ENCODE data around the gene PLA2G2D. TPM values are rescaled to one million over a fixed set of nuclear protein-coding genes. Genes with fewer than 3 reads are reported as not detected.

PLA2G2D gene
- total RNA-seq, 1 experiment from 2014 or later: not detected

- TF ChIP-seq CTCF (conservative IDR thresholded peaks at IDR 0.05; ENCODE audit: low read depth, low read length): no peak
- TF ChIP-seq EZH2 (IDR thresholded peaks at IDR 0.05; ENCODE audit: borderline replicate concordance, low read depth, low read length, poor library complexity, severe bottlenecking): no peak
- Histone ChIP-seq H3K36me3 (ENCODE audit: insufficient read depth, low read length, poor library complexity, severe bottlenecking) (no peaks in the 10 kb centered on the region), H3K4me1 (ENCODE audit: insufficient read depth, low read length, poor library complexity, severe bottlenecking) (no peaks in the 10 kb centered on the region), H3K27ac (ENCODE audit: low read depth, low read length, poor library complexity, severe bottlenecking) (no peak overlapping the region), H3K4me3 (ENCODE audit: low read depth, low read length, poor library complexity, severe bottlenecking) (no peak overlapping the region), H3K9me3 (ENCODE audit: low read depth, low read length, poor library complexity, severe bottlenecking) (no peaks in the 10 kb centered on the region), H3K27me3 (replicated peaks; ENCODE audit: insufficient read depth, low read depth, low read length, poor library complexity) (no peaks in the 10 kb centered on the region)
- ChIA-PET CTCF (no interaction called here), POLR2A (ENCODE audit: low non-redundant PET) (no interaction called here)
- no peak for DNase-seq (ENCODE audit: low spot score)
- no TSS peak for BruUV-seq (replicated peaks)
- intact Hi-C loops (cut with micrococcal nuclease; ENCODE audit: unreplicated experiment): no loop called here
Observed at GRCh38 chr1:20148571-20149500, 29.5 kb upstream of the PLA2G2D start.

GRCh38 chr1:20147846-20148570 is 28.7 kb upstream of the PLA2G2D start:
- no peaks in the 10 kb centered on the region for H3K4me1 ChIP-seq (ENCODE audit: insufficient read depth, low read length, poor library complexity, severe bottlenecking)
- CTCF ChIA-PET: no interaction called here
- H3K4me3 ChIP-seq (ENCODE audit: low read depth, low read length, poor library complexity, severe bottlenecking): no peak overlapping the region
- no peak overlapping the region for H3K27ac ChIP-seq (ENCODE audit: low read depth, low read length, poor library complexity, severe bottlenecking)
- TF ChIP-seq CTCF (conservative IDR thresholded peaks at IDR 0.05; ENCODE audit: low read depth, low read length) (no peak), EZH2 (IDR thresholded peaks at IDR 0.05; ENCODE audit: borderline replicate concordance, low read depth, low read length, poor library complexity, severe bottlenecking) (no peak)
- H3K36me3 ChIP-seq (ENCODE audit: insufficient read depth, low read length, poor library complexity, severe bottlenecking): no peaks in the 10 kb centered on the region
- H3K27me3 ChIP-seq (replicated peaks; ENCODE audit: insufficient read depth, low read depth, low read length, poor library complexity): no peaks in the 10 kb centered on the region
- no TSS peak for BruUV-seq (replicated peaks)
- POLR2A ChIA-PET (ENCODE audit: low non-redundant PET): no interaction called here
- intact Hi-C loops (cut with micrococcal nuclease; ENCODE audit: unreplicated experiment): no loop called here
- no peak for DNase-seq (ENCODE audit: low spot score)
- no peaks in the 10 kb centered on the region for H3K9me3 ChIP-seq (ENCODE audit: low read depth, low read length, poor library complexity, severe bottlenecking)

GRCh38 chr1:20143734-20144565 is 24.6 kb upstream of the PLA2G2D start:
- Histone ChIP-seq H3K4me1 (ENCODE audit: insufficient read depth, low read length, poor library complexity, severe bottlenecking) (no peaks in the 10 kb centered on the region), H3K9me3 (ENCODE audit: low read depth, low read length, poor library complexity, severe bottlenecking) (no peaks in the 10 kb centered on the region), H3K36me3 (ENCODE audit: insufficient read depth, low read length, poor library complexity, severe bottlenecking) (no peaks in the 10 kb centered on the region), H3K27ac (ENCODE audit: low read depth, low read length, poor library complexity, severe bottlenecking) (no peak overlapping the region), H3K4me3 (ENCODE audit: low read depth, low read length, poor library complexity, severe bottlenecking) (no peak overlapping the region), H3K27me3 (replicated peaks; ENCODE audit: insufficient read depth, low read depth, low read length, poor library complexity) (no peaks in the 10 kb centered on the region)
- intact Hi-C loops (cut with micrococcal nuclease; ENCODE audit: unreplicated experiment): no loop called here
- CTCF ChIA-PET: no interaction called here
- POLR2A ChIA-PET (ENCODE audit: low non-redundant PET): no interaction called here
- no peak for DNase-seq (ENCODE audit: low spot score)
- BruUV-seq (replicated peaks): no TSS peak
- TF ChIP-seq CTCF (conservative IDR thresholded peaks at IDR 0.05; ENCODE audit: low read depth, low read length): no peak
- TF ChIP-seq EZH2 (IDR thresholded peaks at IDR 0.05; ENCODE audit: borderline replicate concordance, low read depth, low read length, poor library complexity, severe bottlenecking): no peak
